GM19099 (cell line): ENCODE results near the gene CEP72.

Source experiments
- POLR2A ChIP-seq: IDR thresholded peaks from 3 replicates; pipeline ENCODE4 v1.6.1; 2011; ENCODE audit warnings: low read depth; ENCODE audit not compliant: insufficient read length; ENCODE audit errors: extremely low read depth

CEP72 gene

DNA sequence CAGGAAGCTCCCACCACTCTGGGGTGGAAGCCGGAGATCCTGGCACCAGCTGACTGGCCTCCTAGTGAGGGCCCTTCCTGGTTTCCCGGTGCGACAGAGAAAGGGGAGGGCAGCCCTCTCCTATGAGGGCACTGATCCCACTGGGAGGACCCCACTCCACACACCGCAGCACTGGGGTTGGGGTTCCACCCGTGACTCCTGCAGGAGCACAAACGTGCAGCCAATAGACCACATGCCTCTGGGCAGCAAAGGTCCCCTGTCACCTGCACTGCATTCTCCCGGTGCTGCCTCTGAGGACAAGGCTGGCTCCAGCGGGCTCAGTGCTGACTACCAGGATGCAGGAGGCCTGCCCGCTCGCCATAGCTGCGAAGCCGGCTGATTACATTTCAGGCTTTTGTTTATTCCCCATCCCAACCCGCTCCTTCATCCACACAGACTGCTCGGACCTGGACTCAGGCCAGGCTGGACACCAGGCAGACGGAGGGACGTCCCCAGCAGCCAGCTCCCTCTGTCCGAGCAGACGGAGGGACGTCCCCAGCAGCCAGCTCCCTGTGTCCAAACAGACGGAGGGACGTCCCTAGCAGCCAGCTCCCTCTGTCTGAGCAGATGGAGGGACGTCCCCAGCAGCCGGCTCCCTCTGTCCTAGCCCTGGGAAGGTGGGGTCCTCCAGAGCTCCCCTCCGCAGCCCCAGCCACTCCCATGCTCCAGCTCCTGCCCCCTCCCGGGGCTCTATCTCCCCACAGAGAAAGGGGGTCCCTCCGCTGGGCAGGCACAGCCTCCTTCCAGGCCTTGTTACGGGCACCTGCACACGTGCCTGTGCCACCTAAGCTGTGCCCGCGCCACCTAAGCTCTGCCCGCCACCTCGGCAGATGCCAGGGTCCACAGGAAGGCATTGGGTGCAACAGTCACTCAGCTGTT is 8.8 kb upstream of the CEP72 start:
- no peak for TF ChIP-seq POLR2A

DNA sequence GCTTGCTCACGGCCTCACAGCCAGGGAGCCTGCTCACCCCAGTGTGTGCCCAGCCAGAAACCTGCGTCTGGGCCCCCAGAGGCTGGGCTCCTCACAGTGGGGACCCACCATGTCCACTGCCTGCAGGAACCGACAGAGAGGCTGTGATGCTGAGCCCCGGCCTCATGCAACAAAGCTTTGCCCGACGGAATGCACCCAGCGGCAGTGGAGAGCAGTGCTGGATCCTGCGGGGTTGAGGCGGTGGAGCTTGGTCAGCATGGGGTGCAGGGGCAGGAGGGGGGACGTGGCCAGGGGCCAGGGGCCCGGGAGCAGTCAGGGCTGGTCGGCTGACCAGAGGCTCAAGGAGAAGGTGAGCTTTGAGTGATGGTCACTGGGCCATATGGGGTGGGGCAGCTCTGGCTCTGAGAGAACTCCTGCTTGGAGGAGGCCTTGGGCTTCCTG is 7.7 kb upstream of the CEP72 start:
- no peak for TF ChIP-seq POLR2A

GRCh38 chr5:606061-606460 is 6.1 kb upstream of the CEP72 start:
- TF ChIP-seq POLR2A: no peak

DNA sequence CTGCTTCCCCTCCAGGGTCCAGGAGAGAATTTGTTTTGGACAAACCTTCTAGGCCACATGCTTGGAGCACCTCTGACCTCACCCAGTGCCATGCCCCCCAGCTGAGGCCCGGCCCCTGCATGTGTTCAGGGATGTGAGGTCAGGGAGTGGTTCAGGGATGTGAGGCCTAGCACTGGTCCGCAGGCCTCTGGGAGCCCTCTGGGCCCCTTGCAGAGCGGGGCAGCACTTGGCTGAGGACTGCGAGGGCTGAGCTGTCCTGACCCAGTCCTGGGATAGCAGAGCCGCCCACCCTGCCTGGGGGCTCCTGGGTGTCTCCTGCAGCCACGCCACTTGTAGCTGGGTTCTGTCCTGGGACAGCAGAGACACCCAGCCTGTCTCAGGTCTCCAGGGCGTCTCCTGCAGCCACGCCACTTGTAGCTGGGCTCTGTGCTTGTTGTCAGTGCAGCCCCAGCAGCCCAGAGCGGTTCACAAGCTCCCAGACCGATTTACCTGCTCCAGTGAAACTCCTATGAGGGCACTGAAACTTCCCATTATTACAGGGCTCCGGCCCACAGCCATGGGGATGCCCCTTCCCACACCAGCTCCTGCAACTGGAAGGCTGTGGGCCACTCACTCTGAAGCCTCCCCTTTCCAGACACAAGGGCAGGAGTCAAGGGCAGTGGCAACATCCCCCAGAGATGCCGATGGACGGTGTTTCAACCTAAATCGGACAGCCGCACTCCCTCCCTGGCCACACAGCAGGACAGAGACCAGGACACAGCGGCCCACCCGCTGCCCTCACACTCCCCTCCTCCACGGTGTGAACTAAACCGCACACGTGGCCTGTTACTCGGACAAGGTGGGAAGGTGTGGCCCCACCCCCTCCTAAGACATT is 5.4 kb upstream of the CEP72 start:
- TF ChIP-seq POLR2A: no peak

DNA sequence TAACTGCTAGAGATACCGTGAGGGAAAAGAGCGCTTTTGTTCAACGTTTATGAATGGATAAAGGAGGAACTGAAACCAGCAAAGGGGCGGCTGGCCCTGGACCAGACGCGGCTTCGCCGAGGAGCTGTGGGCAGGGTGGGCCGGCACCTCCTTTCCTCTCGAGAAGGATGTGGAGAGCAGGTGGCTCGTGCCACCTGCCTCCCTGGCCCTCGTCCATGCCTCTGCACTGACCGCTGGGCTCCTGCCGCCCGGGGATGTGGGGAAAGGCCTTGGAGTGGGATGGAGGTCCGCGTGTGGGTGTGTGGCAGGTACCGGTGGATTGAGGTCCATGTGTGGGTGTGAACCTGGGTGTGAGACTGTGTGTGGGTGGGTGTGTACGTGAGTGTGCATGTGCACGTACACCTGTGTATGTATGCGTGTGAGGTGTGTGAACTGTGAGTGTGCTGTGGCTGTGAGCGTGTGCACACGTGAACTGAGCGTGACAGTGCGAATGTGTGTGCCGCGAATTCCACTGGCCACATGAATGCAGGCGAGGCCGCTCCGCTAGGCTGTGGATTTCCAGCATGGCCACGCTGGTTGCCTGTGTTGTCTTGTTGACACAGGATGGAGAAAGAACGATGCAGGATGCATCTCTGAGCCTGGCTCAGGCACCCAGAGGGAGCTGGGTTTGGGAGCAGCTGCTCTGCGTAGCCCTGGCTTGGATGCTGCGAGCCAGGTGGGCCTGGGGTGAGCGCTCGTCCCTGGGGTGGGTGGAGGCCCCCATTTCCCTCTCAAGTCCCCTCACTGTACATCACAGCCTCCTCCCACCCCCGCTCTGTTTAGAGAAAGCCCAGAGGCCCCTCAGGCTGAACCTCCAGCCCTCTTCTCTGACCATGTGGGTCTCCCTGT is 4.4 kb upstream of the CEP72 start:
- TF ChIP-seq POLR2A: no peak

GRCh38 chr5:608429-609370 is 3.4 kb upstream of the CEP72 start:
- TF ChIP-seq POLR2A: no peak

- TF ChIP-seq POLR2A: no peak
Measured at GRCh38 chr5:609506-609905, 2.6 kb upstream of the CEP72 start.

DNA sequence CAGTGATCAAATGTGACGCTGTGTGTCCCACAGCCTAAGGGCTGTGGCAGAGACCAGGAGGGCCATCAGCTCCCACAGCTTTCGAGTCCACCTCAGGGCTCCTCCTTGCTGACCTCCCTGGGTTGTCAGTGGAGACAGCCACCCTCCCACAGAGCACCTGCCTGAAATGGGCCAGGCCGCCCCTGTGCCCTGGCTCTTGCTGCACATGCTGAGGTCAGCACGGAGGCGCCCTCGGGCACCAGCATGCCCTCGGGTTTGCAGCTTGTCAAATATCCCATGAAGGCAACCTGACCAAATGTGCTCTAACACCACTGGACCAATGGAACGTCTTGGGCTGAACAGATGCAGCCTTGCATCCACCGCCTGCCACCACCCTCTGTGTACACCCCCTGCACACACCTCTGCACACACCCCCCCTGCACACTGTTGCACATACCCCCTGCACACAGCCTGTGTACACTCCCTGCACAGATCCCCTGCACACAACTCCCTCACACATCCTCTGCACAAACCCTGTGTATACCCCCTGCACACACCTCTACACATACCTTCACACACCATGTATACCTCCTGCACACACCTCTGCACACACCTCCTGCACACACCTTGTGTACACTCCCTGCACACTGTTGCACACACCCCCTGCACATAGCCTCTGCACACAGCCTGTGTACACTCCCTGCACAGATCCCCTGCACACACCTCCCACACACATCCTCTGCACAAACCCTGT is 2.0 kb upstream of the CEP72 start:
- TF ChIP-seq POLR2A: no peak

DNA sequence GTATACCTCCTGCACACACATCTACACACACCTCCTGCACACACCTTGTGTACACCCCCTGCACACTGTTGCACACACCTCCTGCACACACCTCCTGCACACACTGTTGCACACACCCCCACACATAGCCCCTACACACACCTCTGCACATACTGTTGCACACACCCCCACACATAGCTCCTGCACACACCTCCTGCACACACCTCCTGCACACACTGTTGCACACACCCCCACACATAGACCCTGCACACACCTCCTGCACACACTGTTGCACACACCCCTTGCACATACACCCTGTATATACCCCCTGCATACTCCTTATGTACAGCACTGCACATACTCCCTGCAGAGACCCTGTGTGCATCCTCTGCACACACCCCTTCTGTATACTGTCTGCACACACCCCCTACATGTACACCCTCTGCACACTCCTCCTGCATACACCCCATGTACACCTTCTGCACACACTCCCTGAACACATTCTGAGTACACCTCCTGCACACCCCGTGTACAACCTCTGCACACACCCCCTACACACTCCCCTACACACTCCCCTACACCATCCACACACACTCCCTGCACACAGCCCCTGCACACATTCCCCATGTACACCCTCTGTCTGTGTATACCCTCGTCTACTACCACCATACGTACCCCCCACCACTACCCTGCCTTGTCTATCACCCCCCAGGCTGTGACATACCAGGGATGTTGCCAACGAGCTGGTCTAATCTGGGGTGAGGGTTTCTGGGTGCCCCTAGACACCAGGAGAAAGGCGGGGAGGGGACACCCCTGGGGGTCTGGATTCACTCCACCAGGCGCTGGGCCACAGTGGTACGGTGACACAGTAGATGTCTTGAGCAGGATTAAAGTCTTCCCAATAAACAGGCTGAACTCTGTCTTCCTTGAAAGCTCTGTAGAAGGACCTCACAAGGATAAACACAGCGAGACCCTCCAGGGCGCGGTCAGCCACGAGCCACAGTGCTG is 1.1 kb upstream of the CEP72 start:
- no peak for TF ChIP-seq POLR2A

GRCh38 chr5:612498-613424 is 621 bp downstream of the CEP72 start:
- TF ChIP-seq POLR2A: no peak

DNA sequence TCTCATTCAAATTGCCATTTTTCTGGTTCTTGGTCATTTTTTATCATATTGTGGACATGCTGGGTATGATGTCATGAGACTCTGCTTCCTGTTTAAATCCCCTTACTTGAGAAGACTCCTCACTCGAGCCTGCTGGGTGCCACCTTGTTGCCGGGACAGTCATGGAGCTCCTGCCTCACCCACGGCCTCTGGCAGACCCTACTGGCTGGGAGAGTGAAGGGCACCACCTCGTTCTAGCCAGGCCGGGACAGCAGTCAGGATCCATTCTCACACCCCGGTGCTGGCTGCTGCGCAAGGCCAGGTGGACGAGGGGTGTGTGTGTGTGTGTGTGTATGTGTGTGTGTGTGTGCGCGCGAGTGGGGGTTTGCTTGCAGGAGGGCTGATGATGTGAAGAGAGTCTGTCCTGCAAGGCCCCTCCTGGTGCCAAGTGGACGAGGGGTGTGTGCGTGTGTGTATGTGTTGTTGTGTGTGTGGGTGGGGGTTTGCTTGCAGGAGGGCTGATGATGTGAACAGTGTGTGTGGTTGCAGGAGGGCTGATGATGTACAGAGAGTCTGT is 4.4 kb downstream of the CEP72 start:
- no peak for TF ChIP-seq POLR2A
